ENCODE data around the gene GDAP1L1. TPM values are rescaled to one million over a fixed set of nuclear protein-coding genes. Genes with fewer than 3 reads are reported as not detected.
"Not testable (repeated sequence)": the region's sequence is repeated elsewhere in the genome, so short reads cannot be mapped to it uniquely, and the experiment has no call there.

The GDAP1L1 gene
- total RNA-seq, 1 donor = not detected

DNA sequence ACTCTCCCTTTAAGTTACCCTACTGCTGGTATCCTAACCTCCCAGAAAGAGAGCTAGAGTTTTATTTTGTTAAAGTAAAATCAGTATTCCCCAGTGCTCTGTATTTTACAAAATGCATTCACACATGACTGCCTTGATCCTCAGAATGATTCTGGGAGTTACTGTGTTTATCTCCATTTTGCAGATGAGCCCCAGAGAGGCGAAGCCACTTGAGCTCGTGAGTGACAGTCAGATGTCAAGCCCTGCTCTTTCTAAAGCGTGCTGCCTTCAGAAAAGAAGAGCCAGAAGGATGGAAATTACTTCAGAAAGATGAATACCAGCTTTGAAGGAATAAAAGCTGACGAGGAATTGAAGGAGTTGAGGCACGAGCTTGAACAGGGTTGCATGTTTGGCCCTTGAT lies 22.5 kb upstream of the GDAP1L1 start:
- no peak for DNase-seq (ENCODE audit: low read depth)
- TF ChIP-seq, protein P1, sequence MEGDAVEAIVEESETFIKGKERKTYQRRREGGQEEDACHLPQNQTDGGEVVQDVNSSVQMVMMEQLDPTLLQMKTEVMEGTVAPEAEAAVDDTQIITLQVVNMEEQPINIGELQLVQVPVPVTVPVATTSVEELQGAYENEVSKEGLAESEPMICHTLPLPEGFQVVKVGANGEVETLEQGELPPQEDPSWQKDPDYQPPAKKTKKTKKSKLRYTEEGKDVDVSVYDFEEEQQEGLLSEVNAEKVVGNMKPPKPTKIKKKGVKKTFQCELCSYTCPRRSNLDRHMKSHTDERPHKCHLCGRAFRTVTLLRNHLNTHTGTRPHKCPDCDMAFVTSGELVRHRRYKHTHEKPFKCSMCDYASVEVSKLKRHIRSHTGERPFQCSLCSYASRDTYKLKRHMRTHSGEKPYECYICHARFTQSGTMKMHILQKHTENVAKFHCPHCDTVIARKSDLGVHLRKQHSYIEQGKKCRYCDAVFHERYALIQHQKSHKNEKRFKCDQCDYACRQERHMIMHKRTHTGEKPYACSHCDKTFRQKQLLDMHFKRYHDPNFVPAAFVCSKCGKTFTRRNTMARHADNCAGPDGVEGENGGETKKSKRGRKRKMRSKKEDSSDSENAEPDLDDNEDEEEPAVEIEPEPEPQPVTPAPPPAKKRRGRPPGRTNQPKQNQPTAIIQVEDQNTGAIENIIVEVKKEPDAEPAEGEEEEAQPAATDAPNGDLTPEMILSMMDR (IDR thresholded peaks at IDR 0.05; ENCODE audit: insufficient read depth, low read depth, low read length) = no peak
- no peak overlapping the region for H3K4me3 ChIP-seq (ENCODE audit: low read depth, low read length)

GRCh38 chr20:44228465-44229258 lies 18.4 kb upstream of the GDAP1L1 start:
- TF ChIP-seq, protein P1 (IDR thresholded peaks at IDR 0.05; ENCODE audit: insufficient read depth, low read depth, low read length) = no peak
- H3K4me3 ChIP-seq (ENCODE audit: low read depth, low read length) = no peak overlapping the region
- DNase-seq (ENCODE audit: low read depth) = no peak

- DNase-seq (ENCODE audit: low read depth) = no peak
Measured at GRCh38 chr20:44231193-44231592, 15.9 kb upstream of the GDAP1L1 start.

DNA sequence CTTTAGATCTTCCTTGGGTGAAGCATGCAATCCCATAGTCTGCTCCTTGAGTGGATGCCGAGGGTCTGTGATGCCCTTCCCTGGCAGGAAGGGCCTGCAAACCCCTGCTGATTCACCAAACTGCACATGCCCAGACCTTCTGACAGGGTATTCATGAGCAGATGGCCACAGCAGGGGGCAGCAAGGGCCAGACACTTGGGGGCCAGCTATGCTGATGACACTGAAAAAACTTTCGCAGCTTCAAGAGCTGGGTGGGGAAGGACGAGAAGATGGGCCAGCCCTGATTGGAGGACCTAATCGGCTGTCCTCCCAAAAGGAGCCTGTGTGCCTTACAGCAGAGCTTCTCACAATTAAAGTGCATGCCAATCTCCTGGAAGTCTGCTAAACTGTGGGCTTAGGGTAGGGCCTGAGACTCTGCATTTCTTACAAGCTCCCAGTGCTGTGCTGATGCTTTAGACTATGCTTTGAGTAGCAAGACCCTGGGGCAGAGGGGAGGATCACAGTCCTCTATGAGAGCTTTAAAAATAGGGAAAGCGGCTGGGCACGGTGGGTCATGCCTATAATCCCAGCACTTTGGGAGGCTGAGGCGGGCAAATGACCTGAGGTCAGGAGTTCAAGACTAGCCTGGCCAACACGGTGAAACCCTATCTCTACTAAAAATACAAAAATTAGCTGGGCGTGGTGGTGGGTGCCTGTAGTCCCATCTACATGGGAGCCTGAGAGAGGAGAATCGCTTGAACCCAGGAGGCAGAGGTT lies 15.2 kb upstream of the GDAP1L1 start:
- TF ChIP-seq, protein P1 (IDR thresholded peaks at IDR 0.05; ENCODE audit: insufficient read depth, low read depth, low read length) = no peak
- no peak overlapping the region for H3K4me3 ChIP-seq (ENCODE audit: low read depth, low read length)
- DNase-seq (ENCODE audit: low read depth) = no peak

More at GRCh38 chr20:44231193-44231592, 15.9 kb upstream of the GDAP1L1 start:
- no peak overlapping the region for H3K4me3 ChIP-seq (ENCODE audit: low read depth, low read length)
- TF ChIP-seq, protein P1 (IDR thresholded peaks at IDR 0.05; ENCODE audit: insufficient read depth, low read depth, low read length) = no peak

DNA sequence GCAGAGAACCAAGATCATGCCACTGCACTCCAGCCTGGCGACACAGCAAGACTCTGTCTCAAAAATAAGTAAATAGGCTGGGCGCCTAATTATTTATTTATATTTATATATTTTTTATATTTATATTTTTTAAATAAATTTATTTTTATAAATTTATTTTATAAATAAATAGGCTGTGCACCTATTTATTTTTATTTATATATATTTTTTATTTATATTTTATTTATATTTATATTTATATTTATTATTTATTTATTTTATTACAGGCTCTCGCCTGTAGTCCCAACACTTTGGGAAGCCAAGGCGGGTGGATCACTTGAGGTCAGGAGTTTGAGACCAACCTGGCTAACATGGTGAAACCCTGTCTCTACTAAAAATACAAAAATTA lies 14.6 kb upstream of the GDAP1L1 start:
- DNase-seq (ENCODE audit: low read depth); H3K4me3 ChIP-seq (ENCODE audit: low read depth, low read length): not testable (repeated sequence)

DNA sequence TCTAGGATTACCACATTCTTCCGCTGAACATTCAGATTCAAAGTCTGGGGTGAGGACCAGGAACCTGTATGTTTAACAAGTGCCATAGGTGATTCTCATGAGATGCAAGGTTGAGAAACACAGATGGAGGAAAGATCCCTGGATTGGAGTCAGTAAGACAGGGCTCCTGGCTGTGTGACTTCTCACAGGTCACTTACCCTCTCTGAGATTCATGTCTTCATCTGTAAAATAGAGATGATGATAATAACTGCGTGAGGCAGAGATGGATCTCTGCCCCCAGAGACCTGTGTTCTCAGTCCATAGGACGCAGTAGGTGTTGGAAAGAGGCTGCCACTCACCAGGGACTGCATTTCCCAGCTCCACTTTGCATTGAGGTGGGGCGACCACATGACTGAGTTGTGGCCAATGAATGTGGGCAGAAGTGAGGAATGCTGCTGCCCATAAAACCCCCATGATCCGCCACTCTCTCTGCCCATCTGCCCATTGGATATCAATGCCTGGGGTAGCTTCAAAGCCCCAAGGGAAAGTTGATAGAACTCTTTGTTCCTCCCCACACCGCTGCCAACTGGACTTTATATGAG lies 13.6 kb upstream of the GDAP1L1 start:
- H3K4me3 ChIP-seq (ENCODE audit: low read depth, low read length) = no peak overlapping the region
- TF ChIP-seq, protein P1 (IDR thresholded peaks at IDR 0.05; ENCODE audit: insufficient read depth, low read depth, low read length) = no peak
- DNase-seq (ENCODE audit: low read depth) = no peak

Data from fibroblast of villous mesenchyme (primary cell).